RWPE2 (cell line): ENCODE measurements around the gene PMPCA.

Source experiments
- ATAC-seq: fragments of 200-7000 bp; cut with Tn5 transposase; 3 replicates; pipeline ENCODE4 v1.9.1; 2021; ENCODE audit warnings: low read depth
- DNase-seq: peaks from one replicate; pipeline ENCODE4 v3.0.0-alpha.2; 2020; ENCODE audit warnings: low spot score
- H3K27ac ChIP-seq: fragments of 450-650 bp; 2 replicates; pipeline ENCODE4 v1.5.1; 2017; ENCODE audit warnings: mild to moderate bottlenecking; ENCODE audit not compliant: poor library complexity, severe bottlenecking
- H3K27me3 ChIP-seq: fragments of 250-450 bp; sonication (Bioruptor Pico); 2 replicates; pipeline ENCODE4 v1.5.1; 2021; ENCODE audit warnings: mild to moderate bottlenecking, moderate library complexity; ENCODE audit not compliant: insufficient read depth, poor library complexity, severe bottlenecking
- H3K36me3 ChIP-seq: fragments of 250-450 bp; sonication (Bioruptor Pico); 2 replicates; pipeline ENCODE4 v1.5.1; 2020; ENCODE audit warnings: low read depth, mild to moderate bottlenecking, moderate library complexity
- H3K4me1 ChIP-seq: fragments of 250-450 bp; sonication (Bioruptor Pico); 2 replicates; pipeline ENCODE4 v1.5.1; 2021; ENCODE audit warnings: mild to moderate bottlenecking, moderate library complexity; ENCODE audit not compliant: insufficient read depth, poor library complexity, severe bottlenecking
- H3K4me3 ChIP-seq: fragments of 250-450 bp; sonication (Bioruptor Pico); 2 replicates; pipeline ENCODE4 v1.5.1; 2021; ENCODE audit warnings: mild to moderate bottlenecking, moderate library complexity; ENCODE audit not compliant: severe bottlenecking
- H3K9me3 ChIP-seq: fragments of 250-450 bp; sonication (Bioruptor Pico); 2 replicates; pipeline ENCODE4 v1.5.1; 2021; ENCODE audit warnings: mild to moderate bottlenecking, moderate library complexity; ENCODE audit not compliant: severe bottlenecking
- TF ChIP-seq, protein P1 (sequence below): fragments of 450-650 bp; IDR thresholded peaks from one replicate; pipeline ENCODE4 v1.5.1; 2017; ENCODE audit warnings: mild to moderate bottlenecking, moderate library complexity; ENCODE audit not compliant: poor library complexity, severe bottlenecking

PMPCA gene

DNA sequence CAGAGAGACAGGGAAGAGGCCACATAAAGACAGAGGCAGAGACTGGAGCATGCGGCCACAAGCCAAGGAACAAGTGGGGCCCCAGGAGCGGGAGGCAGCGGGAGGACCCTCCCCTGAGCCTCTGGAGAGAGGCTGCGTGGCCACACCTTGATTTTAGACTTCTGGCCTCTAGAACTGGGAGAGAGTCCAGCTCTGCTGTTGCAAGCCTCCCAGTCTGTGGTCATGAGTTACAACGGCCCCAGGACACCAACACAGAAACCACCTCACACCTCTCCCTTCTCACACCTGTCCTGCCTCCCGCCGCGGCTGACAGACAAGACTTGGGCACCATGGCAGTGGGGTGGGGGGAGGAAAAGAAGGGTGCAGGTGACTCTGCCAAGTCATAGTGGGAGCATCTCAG, 27.0 kb downstream of the PMPCA start:
- Histone ChIP-seq H3K27ac (no peak overlapping the region), H3K4me1 (peaks cover 6% of the 10 kb centered on the region), H3K36me3 (peaks cover 43% of the 10 kb centered on the region), H3K27me3 (no peaks in the 10 kb centered on the region), H3K9me3 (no peaks in the 10 kb centered on the region), H3K4me3 (peak overlapping the region; percentile 67)
- TF ChIP-seq, protein P1, sequence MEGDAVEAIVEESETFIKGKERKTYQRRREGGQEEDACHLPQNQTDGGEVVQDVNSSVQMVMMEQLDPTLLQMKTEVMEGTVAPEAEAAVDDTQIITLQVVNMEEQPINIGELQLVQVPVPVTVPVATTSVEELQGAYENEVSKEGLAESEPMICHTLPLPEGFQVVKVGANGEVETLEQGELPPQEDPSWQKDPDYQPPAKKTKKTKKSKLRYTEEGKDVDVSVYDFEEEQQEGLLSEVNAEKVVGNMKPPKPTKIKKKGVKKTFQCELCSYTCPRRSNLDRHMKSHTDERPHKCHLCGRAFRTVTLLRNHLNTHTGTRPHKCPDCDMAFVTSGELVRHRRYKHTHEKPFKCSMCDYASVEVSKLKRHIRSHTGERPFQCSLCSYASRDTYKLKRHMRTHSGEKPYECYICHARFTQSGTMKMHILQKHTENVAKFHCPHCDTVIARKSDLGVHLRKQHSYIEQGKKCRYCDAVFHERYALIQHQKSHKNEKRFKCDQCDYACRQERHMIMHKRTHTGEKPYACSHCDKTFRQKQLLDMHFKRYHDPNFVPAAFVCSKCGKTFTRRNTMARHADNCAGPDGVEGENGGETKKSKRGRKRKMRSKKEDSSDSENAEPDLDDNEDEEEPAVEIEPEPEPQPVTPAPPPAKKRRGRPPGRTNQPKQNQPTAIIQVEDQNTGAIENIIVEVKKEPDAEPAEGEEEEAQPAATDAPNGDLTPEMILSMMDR, result no peak
- no peak for DNase-seq
- ATAC-seq, result no peak

DNA sequence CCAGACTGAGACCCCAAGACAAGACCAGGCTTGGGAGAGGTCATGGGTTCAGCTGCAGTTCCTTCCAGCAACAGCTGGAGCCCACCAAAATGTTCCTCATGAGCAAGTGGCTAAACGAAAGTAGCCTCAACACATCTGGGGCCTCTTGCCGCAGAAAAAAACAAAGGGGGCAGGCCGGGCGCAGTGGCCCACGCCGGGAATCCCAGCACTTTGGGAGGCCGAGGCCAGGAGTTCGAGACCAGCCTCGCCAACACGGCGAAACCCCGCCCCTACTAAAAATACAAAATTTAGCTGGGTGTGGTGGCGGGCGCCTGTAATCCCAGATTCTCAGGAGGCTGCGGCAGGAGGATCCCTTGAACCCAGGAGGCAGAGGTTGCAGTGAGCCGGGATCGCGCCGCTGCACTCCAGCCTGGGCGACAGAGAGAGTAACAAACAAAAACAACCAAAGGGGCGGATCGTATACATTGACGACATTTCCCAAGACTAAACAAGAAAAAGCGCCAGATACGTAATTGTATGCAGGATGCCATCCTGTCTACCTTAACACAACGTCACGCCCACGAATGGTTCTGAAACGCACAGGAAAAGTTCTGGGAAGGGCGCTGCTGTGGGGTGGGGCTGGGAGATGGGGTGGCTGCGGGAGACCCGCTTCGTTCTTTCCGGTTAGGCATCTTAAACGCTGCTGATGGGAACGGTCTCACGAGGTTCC, 27.5 kb downstream of the PMPCA start:
- ATAC-seq, result no peak; the same call in 1 of the 3 replicates
- TF ChIP-seq, protein P1, result no peak
- H3K9me3 ChIP-seq, result no peaks in the 10 kb centered on the region
- peak overlapping the region; percentile 67 for H3K4me3 ChIP-seq
- H3K27ac ChIP-seq, result peak overlapping the region; percentile 54
- H3K27me3 ChIP-seq, result no peaks in the 10 kb centered on the region
- DNase-seq, result no peak
- peaks cover 46% of the 10 kb centered on the region for H3K36me3 ChIP-seq
- peaks cover 6% of the 10 kb centered on the region for H3K4me1 ChIP-seq

DNA sequence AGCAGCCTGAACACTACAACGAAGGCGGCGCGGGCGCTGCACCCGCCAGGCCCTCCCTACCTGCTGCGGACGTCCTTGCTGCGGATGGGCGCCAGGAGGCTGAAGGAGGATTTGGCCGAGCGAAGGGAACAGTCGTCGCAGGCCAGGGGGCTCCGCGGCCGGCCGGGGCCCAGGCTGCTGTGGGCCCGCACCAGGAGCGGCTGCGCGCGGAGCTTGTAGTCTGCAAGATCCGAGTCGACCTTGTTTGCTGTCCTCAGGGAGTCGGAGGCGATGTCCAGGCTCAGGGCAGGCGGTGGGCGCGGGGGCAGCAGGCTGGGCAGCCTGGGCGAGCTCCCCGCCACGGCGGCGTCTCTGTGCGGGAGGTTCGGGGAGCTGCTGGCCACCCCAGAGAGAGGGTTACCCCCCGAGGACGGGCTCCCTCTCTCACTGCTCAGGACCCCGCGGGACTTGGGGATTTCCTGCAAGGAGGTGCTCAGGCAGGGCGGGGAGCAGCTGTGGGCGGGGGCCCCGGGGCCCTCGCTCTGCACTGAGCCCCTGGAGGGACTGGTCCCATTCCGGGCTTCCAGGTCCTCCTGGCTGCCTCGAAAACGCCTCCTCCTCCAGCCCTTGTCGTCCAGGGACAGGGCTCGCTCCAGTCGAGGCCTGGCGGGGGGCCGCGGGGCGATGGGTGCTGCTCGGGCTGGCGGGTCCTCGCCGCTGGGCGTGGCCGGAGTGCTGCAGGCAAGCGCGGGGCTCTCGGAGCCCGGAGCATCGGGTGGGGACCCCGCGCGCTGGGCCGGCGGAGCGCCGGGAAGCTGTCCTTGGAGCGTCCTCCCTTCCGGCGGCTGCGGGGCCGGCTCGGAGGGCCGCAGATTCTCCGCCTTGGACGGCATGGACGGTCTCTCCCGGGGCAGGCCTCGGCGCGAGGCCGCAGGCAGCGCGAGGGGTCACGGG, 28.4 kb downstream of the PMPCA start:
- peak overlapping the region; percentile 54 for H3K27ac ChIP-seq
- H3K27me3 ChIP-seq, result no peaks in the 10 kb centered on the region
- H3K4me1 ChIP-seq, result peaks cover 6% of the 10 kb centered on the region
- peaks cover 54% of the 10 kb centered on the region for H3K36me3 ChIP-seq
- ATAC-seq, result peak; percentile 53
- DNase-seq, result peak; percentile 73
- peak overlapping the region; percentile 67 for H3K4me3 ChIP-seq
- TF ChIP-seq, protein P1, result no peak
- H3K9me3 ChIP-seq, result no peaks in the 10 kb centered on the region

DNA sequence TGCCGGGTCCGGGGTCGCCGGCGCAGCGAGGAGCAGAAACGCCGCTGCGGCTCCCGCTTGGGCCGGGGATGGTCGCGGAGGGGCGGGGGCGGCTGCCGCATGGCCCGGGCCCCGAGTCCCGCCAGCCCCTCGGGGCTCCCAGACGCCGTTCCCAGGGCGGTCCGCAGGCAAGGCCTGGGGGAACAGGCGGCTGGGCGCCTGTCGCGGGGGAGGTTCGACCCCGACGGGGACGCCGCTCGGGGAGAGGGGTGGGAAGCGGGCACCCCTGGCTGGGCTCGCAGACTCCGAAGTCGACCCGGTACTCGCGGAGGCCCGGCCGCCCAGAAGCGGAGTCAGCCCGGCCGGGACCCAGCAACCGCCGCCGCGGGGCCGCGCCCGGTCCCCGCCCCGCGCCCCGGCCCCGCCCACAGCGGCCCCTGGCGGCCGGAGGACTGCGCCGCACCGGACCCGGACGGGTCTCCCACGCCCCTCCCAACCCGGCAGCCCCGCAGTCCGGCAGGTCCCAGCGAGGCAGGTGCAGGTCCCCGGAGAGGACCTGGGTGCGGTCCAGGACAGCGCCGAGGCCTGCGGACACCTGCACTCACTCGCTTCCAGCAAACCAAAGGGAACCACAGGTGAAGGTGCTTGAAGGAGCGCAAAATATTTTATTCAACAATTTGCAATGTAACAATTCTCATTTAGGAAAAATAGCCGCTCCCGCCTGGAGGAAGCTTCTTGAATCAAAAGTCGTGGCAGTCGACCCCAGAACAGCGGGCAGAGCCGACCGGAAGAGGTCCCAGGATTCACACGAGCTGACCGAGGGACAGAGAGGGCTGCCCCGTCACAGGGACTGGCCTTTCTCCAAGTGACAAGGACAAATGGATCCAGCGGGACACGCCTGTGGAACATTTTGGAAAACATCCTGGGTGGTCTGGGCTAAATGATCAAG, 29.3 kb downstream of the PMPCA start, which contains the start of gene INPP5E:
TSS of gene INPP5E (minus strand) at position 365 of the 928 bp plus-strand sequence. CDS start 426 bp downstream, outside the sequence.
- Histone ChIP-seq H3K4me3 (peak within 1 kb of the TSS; percentile 67), H3K27ac (peak within 1 kb of the TSS; percentile 54), H3K27me3 (no peaks in the 10 kb centered on the region), H3K9me3 (no peaks in the 10 kb centered on the region), H3K4me1 (peaks cover 6% of the 10 kb centered on the region), H3K36me3 (peaks cover 63% of the 10 kb centered on the region)
- TF ChIP-seq, protein P1, result peak; percentile 96
- peak; percentile 58 for DNase-seq
- ATAC-seq, result peak; percentile 70
